Ovary (tissue), 3 donors: ENCODE results near the gene POTEM.
"Not testable (repeated sequence)": the region's sequence is repeated elsewhere in the genome, so short reads cannot be mapped to it uniquely, and the experiment has no call there.

Experiments
- EP300 ChIP-seq: sonication (generic); formaldehyde crosslinking; IDR thresholded peaks from one replicate; pipeline ENCODE4 v1.6.1; 2017; ENCODE audit warnings: antibody characterized with exemption
- POLR2A ChIP-seq: fragments of 450-650 bp; IDR thresholded peaks from one replicate; pipeline ENCODE4 v1.6.1; 2017; ENCODE audit warnings: antibody characterized with exemption, mild to moderate bottlenecking, moderate library complexity
- TF ChIP-seq, protein P1 (sequence below), 3 donors: fragments of 450-650 bp in 2 of 3; fragments of 200-600 bp in 1 of 3; IDR thresholded peaks; one replicate each; pipeline versions ENCODE4 v1.5.1 to v1.8.0; 2016 to 2022; ENCODE audit warnings: antibody characterized with exemption in 3 of 3, mild to moderate bottlenecking in 1 of 3
- donor health status: DM: no; HTN: no; CAD: no.

- TF ChIP-seq, protein P1, sequence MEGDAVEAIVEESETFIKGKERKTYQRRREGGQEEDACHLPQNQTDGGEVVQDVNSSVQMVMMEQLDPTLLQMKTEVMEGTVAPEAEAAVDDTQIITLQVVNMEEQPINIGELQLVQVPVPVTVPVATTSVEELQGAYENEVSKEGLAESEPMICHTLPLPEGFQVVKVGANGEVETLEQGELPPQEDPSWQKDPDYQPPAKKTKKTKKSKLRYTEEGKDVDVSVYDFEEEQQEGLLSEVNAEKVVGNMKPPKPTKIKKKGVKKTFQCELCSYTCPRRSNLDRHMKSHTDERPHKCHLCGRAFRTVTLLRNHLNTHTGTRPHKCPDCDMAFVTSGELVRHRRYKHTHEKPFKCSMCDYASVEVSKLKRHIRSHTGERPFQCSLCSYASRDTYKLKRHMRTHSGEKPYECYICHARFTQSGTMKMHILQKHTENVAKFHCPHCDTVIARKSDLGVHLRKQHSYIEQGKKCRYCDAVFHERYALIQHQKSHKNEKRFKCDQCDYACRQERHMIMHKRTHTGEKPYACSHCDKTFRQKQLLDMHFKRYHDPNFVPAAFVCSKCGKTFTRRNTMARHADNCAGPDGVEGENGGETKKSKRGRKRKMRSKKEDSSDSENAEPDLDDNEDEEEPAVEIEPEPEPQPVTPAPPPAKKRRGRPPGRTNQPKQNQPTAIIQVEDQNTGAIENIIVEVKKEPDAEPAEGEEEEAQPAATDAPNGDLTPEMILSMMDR (IDR thresholded peaks at IDR 0.05): not testable (repeated sequence)
- TF ChIP-seq EP300, POLR2A: not testable (repeated sequence)
Measured at GRCh38 chr14:19011029-19011428, 43.8 kb downstream of the POTEM start.
